OCI-LY1 (cell line): ENCODE data around the gene PKD1L1.

Source experiments
- EZH2 ChIP-seq: fragments of 200-600 bp; sonication (generic), shearing (Covaris generic); IDR thresholded peaks from 2 replicates; pipeline ENCODE4 v1.8.0; 2017; ENCODE audit warnings: borderline replicate concordance, mixed run types, mild to moderate bottlenecking, antibody characterized with exemption, low read length, moderate library complexity, mixed read lengths
- TF ChIP-seq, protein P1 (sequence below): fragments of 200-600 bp; sonication (generic), shearing (Covaris generic); IDR thresholded peaks from 2 replicates; pipeline ENCODE4 v1.5.1; 2017; ENCODE audit warnings: mild to moderate bottlenecking, antibody characterized with exemption, low read length, moderate library complexity, mixed read lengths

DNA sequence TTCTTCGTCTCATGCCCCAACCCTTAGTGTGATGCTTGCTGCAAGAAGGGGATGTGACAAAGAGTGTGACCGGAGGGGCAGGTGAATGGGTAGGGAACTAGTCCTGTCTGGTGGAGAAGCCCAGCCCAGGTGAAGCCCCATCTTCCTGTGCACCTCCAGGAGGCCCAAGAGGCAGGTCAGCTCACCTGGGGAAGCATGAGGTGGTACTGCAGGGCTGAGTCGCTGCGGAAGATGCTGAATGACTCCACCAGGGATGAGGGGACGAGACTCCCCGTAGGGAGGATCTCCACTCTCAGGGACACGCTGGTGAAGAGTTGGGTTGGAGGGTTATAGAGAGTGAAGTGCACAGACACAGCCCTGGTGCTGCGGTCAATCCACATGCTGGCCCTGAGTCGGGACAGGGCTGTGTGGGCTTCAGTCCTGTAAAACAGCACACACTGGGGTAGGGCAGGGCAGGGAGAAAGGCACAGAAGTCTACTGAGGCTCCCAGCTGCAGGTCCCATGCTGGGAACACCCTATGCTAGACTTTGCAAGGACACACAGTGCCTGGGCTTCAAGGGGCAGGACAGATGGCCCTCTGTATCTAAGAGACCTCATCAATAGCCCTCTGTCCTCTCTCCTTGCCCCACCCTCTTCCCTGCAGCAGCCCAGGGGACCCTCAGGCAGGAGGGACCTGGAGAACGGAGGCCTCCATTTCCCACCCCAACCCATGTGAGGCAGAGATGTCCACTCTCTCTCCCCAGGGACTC is 136.5 kb downstream of the PKD1L1 start:
- TF ChIP-seq, protein P1, sequence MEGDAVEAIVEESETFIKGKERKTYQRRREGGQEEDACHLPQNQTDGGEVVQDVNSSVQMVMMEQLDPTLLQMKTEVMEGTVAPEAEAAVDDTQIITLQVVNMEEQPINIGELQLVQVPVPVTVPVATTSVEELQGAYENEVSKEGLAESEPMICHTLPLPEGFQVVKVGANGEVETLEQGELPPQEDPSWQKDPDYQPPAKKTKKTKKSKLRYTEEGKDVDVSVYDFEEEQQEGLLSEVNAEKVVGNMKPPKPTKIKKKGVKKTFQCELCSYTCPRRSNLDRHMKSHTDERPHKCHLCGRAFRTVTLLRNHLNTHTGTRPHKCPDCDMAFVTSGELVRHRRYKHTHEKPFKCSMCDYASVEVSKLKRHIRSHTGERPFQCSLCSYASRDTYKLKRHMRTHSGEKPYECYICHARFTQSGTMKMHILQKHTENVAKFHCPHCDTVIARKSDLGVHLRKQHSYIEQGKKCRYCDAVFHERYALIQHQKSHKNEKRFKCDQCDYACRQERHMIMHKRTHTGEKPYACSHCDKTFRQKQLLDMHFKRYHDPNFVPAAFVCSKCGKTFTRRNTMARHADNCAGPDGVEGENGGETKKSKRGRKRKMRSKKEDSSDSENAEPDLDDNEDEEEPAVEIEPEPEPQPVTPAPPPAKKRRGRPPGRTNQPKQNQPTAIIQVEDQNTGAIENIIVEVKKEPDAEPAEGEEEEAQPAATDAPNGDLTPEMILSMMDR, result no peak
- no peak for TF ChIP-seq EZH2
